Karpas-422 (cell line): Measurements from ENCODE around the gene ASIC5. TPM values are rescaled to one million over a fixed set of nuclear protein-coding genes. Genes with fewer than 3 reads are reported as not detected.

Experiments
- DNase-seq: peaks from one replicate; pipeline ENCODE4 v3.0.0-alpha.2; 2015
- H2AFZ ChIP-seq: fragments of 200-600 bp; sonication (generic); 2 replicates; pipeline ENCODE4 v1.6.1; 2014; ENCODE audit warnings: antibody characterized with exemption, low read length, mixed read lengths
- H3K27ac ChIP-seq: fragments of 200-600 bp; sonication (generic); 2 replicates; pipeline ENCODE4 v1.5.1; 2014; ENCODE audit warnings: mild to moderate bottlenecking, low read length, moderate library complexity
- H3K27me3 ChIP-seq: fragments of 200-600 bp; sonication (generic); 2 replicates; pipeline ENCODE4 v1.6.1; 2014; ENCODE audit warnings: low read length, mixed read lengths
- H3K36me3 ChIP-seq: fragments of 200-600 bp; sonication (generic); 2 replicates; pipeline ENCODE4 v1.6.1; 2014; ENCODE audit warnings: low read length, mixed read lengths; ENCODE audit not compliant: insufficient read depth
- H3K4me1 ChIP-seq: fragments of 200-600 bp; sonication (generic); 2 replicates; pipeline ENCODE4 v1.6.1; 2014; ENCODE audit warnings: mild to moderate bottlenecking, low read length, mixed read lengths
- H3K4me2 ChIP-seq: fragments of 200-600 bp; sonication (generic); 2 replicates; pipeline ENCODE4 v1.6.1; 2014; ENCODE audit warnings: low read length, low read depth, mild to moderate bottlenecking; ENCODE audit not compliant: poor library complexity, severe bottlenecking
- H3K4me3 ChIP-seq: fragments of 200-600 bp; sonication (generic); 2 replicates; pipeline ENCODE4 v1.5.1; 2014; ENCODE audit warnings: mild to moderate bottlenecking, antibody characterized with exemption, low read length, mixed read lengths
- H3K79me2 ChIP-seq: fragments of 200-600 bp; sonication (generic); 2 replicates; pipeline ENCODE4 v1.6.1; 2014; ENCODE audit warnings: mild to moderate bottlenecking, low read length, mixed read lengths
- H3K9ac ChIP-seq: fragments of 200-600 bp; sonication (generic); 2 replicates; pipeline ENCODE4 v1.6.0; 2014; ENCODE audit warnings: low read length
- H3K9me2 ChIP-seq: fragments of 200-600 bp; sonication (generic), shearing (Covaris generic); replicated peaks from 2 replicates; pipeline ENCODE4 v1.6.0; 2014; ENCODE audit warnings: mild to moderate bottlenecking, low read length, moderate library complexity; ENCODE audit not compliant: insufficient read depth
- H3K9me3 ChIP-seq: fragments of 300-700, 200-600 bp; sonication (generic); 2 replicates; pipeline ENCODE4 v1.6.1; 2014; ENCODE audit warnings: low read length, mixed read lengths
- H4K20me1 ChIP-seq: fragments of 200-600 bp; sonication (generic); 2 replicates; pipeline ENCODE4 v1.6.1; 2014; ENCODE audit warnings: mild to moderate bottlenecking, antibody characterized with exemption, low read length, low read depth; ENCODE audit not compliant: insufficient read depth
- total RNA-seq: library from RNA; depleted of rRNA; stranded (reverse); fragments of >200 nt; shearing (Covaris generic); gene quantifications from 2 replicates; pipeline ENCODE4 v1.2.3, GENCODE V29; 2014; ENCODE audit warnings: low replicate concordance; rRNA removed

ASIC5 gene
- total RNA-seq, 1 experiment from 2014 or later: not detected

- H3K4me3 ChIP-seq: no peak overlapping the region
- no peaks in the 10 kb centered on the region for H3K79me2 ChIP-seq
- H3K36me3 ChIP-seq: no peaks in the 10 kb centered on the region
- H3K27me3 ChIP-seq: no peaks in the 10 kb centered on the region
- H3K4me2 ChIP-seq: peak overlapping the region; percentile 38
- H3K27ac ChIP-seq: peak overlapping the region; percentile 45
- no peaks in the 10 kb centered on the region for H3K9me3 ChIP-seq
- no peak for DNase-seq
- peak overlapping the region; percentile 82; the same call in 1 of the 2 replicates for H2AFZ ChIP-seq
- H4K20me1 ChIP-seq: no peaks in the 10 kb centered on the region
- no peaks in the 10 kb centered on the region for H3K9me2 ChIP-seq
- H3K9ac ChIP-seq: no peak overlapping the region
- peaks cover 76% of the 10 kb centered on the region for H3K4me1 ChIP-seq
These were observed 85.3 kb downstream of the ASIC5 start for GRCh38 chr4:155780775-155781174.

Other genes starting within 250 kb of the ASIC5 start
- 3.0 and 6.1 TPM in 2 replicates for gene GUCY1A1, start 199.4 kb downstream of the ASIC5 start, total RNA-seq
- gene GUCY1B1, start 107.3 kb downstream of the ASIC5 start, total RNA-seq: 0.47 and 3.2 TPM in 2 replicates
- 2.0 TPM in 1 of 2 replicates, not detected in the other for gene TDO2, start 37.4 kb upstream of the ASIC5 start, total RNA-seq
- gene CTSO, start 87.6 kb upstream of the ASIC5 start, total RNA-seq: 8.0 and 18.9 TPM in 2 replicates